Parathyroid adenoma (tissue), 2 donors: ENCODE measurements around the gene TENM4.

Source experiments
- H2AFZ ChIP-seq: fragments of 300-600 bp; sonication (generic); one replicate; pipeline ENCODE4 v1.7.0; 2017; ENCODE audit warnings: antibody characterized with exemption, mild to moderate bottlenecking
- H3K27ac ChIP-seq: fragments of 300-600 bp; sonication (generic); one replicate; pipeline ENCODE4 v1.7.0; 2017
- H3K27me3 ChIP-seq: fragments of 300-600 bp; sonication (generic); one replicate; pipeline ENCODE4 v1.7.0; 2017; ENCODE audit warnings: low read length; ENCODE audit not compliant: control insufficient read depth, insufficient read depth
- H3K36me3 ChIP-seq: fragments of 300-600 bp; sonication (generic); one replicate; pipeline ENCODE4 v1.7.0; 2017; ENCODE audit warnings: low read length; ENCODE audit not compliant: control insufficient read depth, insufficient read depth
- H3K4me1 ChIP-seq: fragments of 300-600 bp; sonication (generic); one replicate; pipeline ENCODE4 v1.7.0; 2017; ENCODE audit warnings: control low read depth
- H3K4me2 ChIP-seq: fragments of 300-600 bp; sonication (generic); one replicate; pipeline ENCODE4 v1.7.0; 2017; ENCODE audit warnings: low read length
- H3K4me3 ChIP-seq: fragments of 300-600 bp; sonication (generic); one replicate; pipeline ENCODE4 v1.7.0; 2017; ENCODE audit warnings: low read depth, low read length
- H3K79me2 ChIP-seq: fragments of 300-600 bp; sonication (generic); one replicate; pipeline ENCODE4 v1.7.0; 2017; ENCODE audit warnings: control low read depth
- H3K9ac ChIP-seq: fragments of 300-600 bp; sonication (generic); one replicate; pipeline ENCODE4 v1.7.0; 2017; ENCODE audit warnings: mild to moderate bottlenecking
- H3K9me3 ChIP-seq: fragments of 300-600 bp; sonication (generic); one replicate; pipeline ENCODE4 v1.7.0; 2017; ENCODE audit warnings: low read length; ENCODE audit not compliant: control insufficient read depth
- CTCF ChIP-seq: fragments of 300-600 bp; sonication (generic); IDR thresholded peaks from one replicate; pipeline ENCODE4 v1.7.0; 2017; ENCODE audit warnings: antibody characterized with exemption, mild to moderate bottlenecking
- donor health status: primary hyperparathyroidism.

TENM4 gene

GRCh38 chr11:79438631-79439409 is 2.0 kb downstream of the TENM4 start:
- H3K9ac ChIP-seq = no peak overlapping the region
- peak overlapping the region; percentile 17 for H3K4me2 ChIP-seq
- no peaks in the 10 kb centered on the region for H3K79me2 ChIP-seq
- H3K4me3 ChIP-seq = no peak overlapping the region
- H3K27ac ChIP-seq = no peak overlapping the region
- no peak for TF ChIP-seq CTCF
- H3K36me3 ChIP-seq = no peaks in the 10 kb centered on the region
- no peaks in the 10 kb centered on the region for H3K9me3 ChIP-seq
- no peaks in the 10 kb centered on the region for H3K4me1 ChIP-seq
- no peak overlapping the region for H2AFZ ChIP-seq
- no peaks in the 10 kb centered on the region for H3K27me3 ChIP-seq

DNA sequence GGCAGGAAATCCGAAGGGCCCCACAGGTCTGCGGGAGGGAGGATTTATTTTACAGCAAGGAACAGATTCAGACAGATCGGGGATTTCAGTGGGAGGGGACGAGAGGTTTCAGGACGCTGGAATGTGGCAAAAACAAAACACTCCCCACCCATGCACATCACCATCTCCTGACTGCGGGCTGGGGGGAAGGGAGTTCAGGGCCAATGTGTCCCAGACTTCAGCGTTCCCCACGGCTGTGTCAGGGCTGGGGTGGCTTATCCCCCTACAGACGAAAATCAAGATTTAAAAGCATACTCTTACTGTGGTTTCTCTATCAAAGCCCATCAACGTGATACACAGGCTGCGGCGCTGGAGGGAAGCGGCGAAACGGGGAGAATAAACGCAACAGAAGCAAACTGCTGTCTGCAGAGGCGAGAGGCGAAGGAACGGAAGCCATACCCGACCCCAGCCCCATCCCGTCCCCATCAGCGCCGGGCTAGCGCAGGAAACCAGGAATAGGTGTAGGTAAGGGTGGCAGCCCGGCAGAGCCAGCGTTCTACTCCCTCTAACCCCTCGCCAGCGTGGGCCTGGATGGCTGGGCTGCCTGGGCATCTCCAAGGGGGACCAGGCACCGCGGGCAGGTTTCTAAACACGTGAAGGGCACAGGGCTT is 2.7 kb downstream of the TENM4 start:
- no peaks in the 10 kb centered on the region for H3K9me3 ChIP-seq
- TF ChIP-seq CTCF = no peak
- no peaks in the 10 kb centered on the region for H3K36me3 ChIP-seq
- H3K27ac ChIP-seq = no peak overlapping the region
- no peaks in the 10 kb centered on the region for H3K27me3 ChIP-seq
- H3K4me1 ChIP-seq = no peaks in the 10 kb centered on the region
- no peaks in the 10 kb centered on the region for H3K79me2 ChIP-seq
- H2AFZ ChIP-seq = no peak overlapping the region
- H3K4me3 ChIP-seq = peak overlapping the region; percentile 37
- no peak overlapping the region for H3K9ac ChIP-seq
- peak overlapping the region; percentile 49 for H3K4me2 ChIP-seq

GRCh38 chr11:79437278-79437980 is 3.4 kb downstream of the TENM4 start:
- Histone ChIP-seq H3K4me3 (peak overlapping the region; percentile 37), H3K4me2 (peak overlapping the region; percentile 49), H3K9ac (no peak overlapping the region), H3K79me2 (no peaks in the 10 kb centered on the region), H3K27me3 (no peaks in the 10 kb centered on the region), H2AFZ (no peak overlapping the region), H3K9me3 (no peaks in the 10 kb centered on the region), H3K4me1 (no peaks in the 10 kb centered on the region), H3K27ac (no peak overlapping the region), H3K36me3 (no peaks in the 10 kb centered on the region)
- TF ChIP-seq CTCF = no peak

- Histone ChIP-seq H3K9me3 (no peaks in the 10 kb centered on the region), H3K4me3 (no peak overlapping the region), H3K79me2 (no peaks in the 10 kb centered on the region), H3K36me3 (no peaks in the 10 kb centered on the region), H2AFZ (no peak overlapping the region), H3K9ac (no peak overlapping the region), H3K4me2 (peak overlapping the region; percentile 49), H3K27ac (no peak overlapping the region), H3K27me3 (no peaks in the 10 kb centered on the region), H3K4me1 (no peaks in the 10 kb centered on the region)
- no peak for TF ChIP-seq CTCF
Measured at GRCh38 chr11:79436919-79437277, 3.9 kb downstream of the TENM4 start.
